SU-DHL-6 (cell line): ENCODE measurements around the gene CDC27.
A peak's percentile ranks its signal among the peaks of the same experiment; 100 is the strongest.

ENCODE experiments used
- H2AFZ ChIP-seq: fragments of 200-600 bp; sonication (generic); 2 replicates; pipeline ENCODE4 v1.6.1; 2014; ENCODE audit warnings: low read depth, mild to moderate bottlenecking, moderate library complexity, mixed read lengths, antibody characterized with exemption, low read length; ENCODE audit not compliant: severe bottlenecking
- H3F3A ChIP-seq: fragments of 200-600 bp; shearing (Covaris generic); 2 replicates; pipeline ENCODE4 v1.6.0; 2016; ENCODE audit warnings: antibody characterized with exemption, mild to moderate bottlenecking; ENCODE audit not compliant: insufficient read depth
- H3K27ac ChIP-seq: fragments of 200-600 bp; sonication (generic); 2 replicates; pipeline ENCODE4 v1.5.1; 2016; ENCODE audit warnings: low read depth, mild to moderate bottlenecking, low read length, moderate library complexity, mixed read lengths
- H3K27me3 ChIP-seq: fragments of 200-600 bp; sonication (generic), shearing (Covaris generic); 2 replicates; pipeline ENCODE4 v1.6.0; 2014; ENCODE audit warnings: mild to moderate bottlenecking, low read length
- H3K36me3 ChIP-seq: fragments of 200-600 bp; sonication (generic); 2 replicates; pipeline ENCODE4 v1.6.1; 2014; ENCODE audit warnings: mild to moderate bottlenecking, low read length, mixed read lengths
- H3K4me2 ChIP-seq: fragments of 300-600, 200-600 bp; shearing (Covaris generic), sonication (generic); 2 replicates; pipeline ENCODE4 v1.6.0; 2014; ENCODE audit warnings: low read length, low read depth, mild to moderate bottlenecking; ENCODE audit not compliant: poor library complexity, severe bottlenecking
- H3K4me3 ChIP-seq: fragments of 200-600 bp; sonication (generic); 2 replicates; pipeline ENCODE4 v1.5.1; 2014; ENCODE audit warnings: antibody characterized with exemption, low read length, mild to moderate bottlenecking, mixed read lengths; ENCODE audit not compliant: insufficient read depth, poor library complexity, severe bottlenecking
- H3K79me2 ChIP-seq: fragments of 200-600 bp; sonication (generic); 2 replicates; pipeline ENCODE4 v1.6.1; 2014; ENCODE audit warnings: mild to moderate bottlenecking, low read length, moderate library complexity; ENCODE audit not compliant: insufficient read depth
- H3K9ac ChIP-seq: fragments of 200-600 bp; sonication (generic); 2 replicates; pipeline ENCODE4 v1.7.0; 2014; ENCODE audit warnings: mild to moderate bottlenecking, low read length
- H3K9me2 ChIP-seq: fragments of 200-600 bp; sonication (generic); replicated peaks from 2 replicates; pipeline ENCODE4 v1.6.1; 2014; ENCODE audit warnings: low read length; ENCODE audit not compliant: insufficient read depth
- H3K9me3 ChIP-seq: fragments of 200-600 bp; sonication (generic); 2 replicates; pipeline ENCODE4 v1.6.1; 2014; ENCODE audit warnings: low read length, mixed read lengths; ENCODE audit not compliant: insufficient read depth
- H4K20me1 ChIP-seq: fragments of 200-600 bp; sonication (generic); 2 replicates; pipeline ENCODE4 v1.6.1; 2014; ENCODE audit warnings: low read depth, mild to moderate bottlenecking, antibody characterized with exemption, low read length, moderate library complexity, mixed read lengths
- EZH2phosphoT487 ChIP-seq: fragments of 200-600 bp; sonication (generic), shearing (Covaris generic); conservative IDR thresholded peaks from 2 replicates; pipeline ENCODE4 v1.6.1; 2018; ENCODE audit warnings: mild to moderate bottlenecking, antibody characterized with exemption, low read length, moderate library complexity, mixed read lengths
- TF ChIP-seq, protein P1 (sequence below): fragments of 200-600 bp; sonication (generic); IDR thresholded peaks from one replicate; pipeline ENCODE4 v1.5.1; 2017; ENCODE audit warnings: antibody characterized with exemption, mild to moderate bottlenecking, low read length, moderate library complexity; ENCODE audit not compliant: insufficient read depth, poor library complexity, severe bottlenecking

CDC27 gene, protein sequence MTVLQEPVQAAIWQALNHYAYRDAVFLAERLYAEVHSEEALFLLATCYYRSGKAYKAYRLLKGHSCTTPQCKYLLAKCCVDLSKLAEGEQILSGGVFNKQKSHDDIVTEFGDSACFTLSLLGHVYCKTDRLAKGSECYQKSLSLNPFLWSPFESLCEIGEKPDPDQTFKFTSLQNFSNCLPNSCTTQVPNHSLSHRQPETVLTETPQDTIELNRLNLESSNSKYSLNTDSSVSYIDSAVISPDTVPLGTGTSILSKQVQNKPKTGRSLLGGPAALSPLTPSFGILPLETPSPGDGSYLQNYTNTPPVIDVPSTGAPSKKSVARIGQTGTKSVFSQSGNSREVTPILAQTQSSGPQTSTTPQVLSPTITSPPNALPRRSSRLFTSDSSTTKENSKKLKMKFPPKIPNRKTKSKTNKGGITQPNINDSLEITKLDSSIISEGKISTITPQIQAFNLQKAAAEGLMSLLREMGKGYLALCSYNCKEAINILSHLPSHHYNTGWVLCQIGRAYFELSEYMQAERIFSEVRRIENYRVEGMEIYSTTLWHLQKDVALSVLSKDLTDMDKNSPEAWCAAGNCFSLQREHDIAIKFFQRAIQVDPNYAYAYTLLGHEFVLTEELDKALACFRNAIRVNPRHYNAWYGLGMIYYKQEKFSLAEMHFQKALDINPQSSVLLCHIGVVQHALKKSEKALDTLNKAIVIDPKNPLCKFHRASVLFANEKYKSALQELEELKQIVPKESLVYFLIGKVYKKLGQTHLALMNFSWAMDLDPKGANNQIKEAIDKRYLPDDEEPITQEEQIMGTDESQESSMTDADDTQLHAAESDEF

DNA sequence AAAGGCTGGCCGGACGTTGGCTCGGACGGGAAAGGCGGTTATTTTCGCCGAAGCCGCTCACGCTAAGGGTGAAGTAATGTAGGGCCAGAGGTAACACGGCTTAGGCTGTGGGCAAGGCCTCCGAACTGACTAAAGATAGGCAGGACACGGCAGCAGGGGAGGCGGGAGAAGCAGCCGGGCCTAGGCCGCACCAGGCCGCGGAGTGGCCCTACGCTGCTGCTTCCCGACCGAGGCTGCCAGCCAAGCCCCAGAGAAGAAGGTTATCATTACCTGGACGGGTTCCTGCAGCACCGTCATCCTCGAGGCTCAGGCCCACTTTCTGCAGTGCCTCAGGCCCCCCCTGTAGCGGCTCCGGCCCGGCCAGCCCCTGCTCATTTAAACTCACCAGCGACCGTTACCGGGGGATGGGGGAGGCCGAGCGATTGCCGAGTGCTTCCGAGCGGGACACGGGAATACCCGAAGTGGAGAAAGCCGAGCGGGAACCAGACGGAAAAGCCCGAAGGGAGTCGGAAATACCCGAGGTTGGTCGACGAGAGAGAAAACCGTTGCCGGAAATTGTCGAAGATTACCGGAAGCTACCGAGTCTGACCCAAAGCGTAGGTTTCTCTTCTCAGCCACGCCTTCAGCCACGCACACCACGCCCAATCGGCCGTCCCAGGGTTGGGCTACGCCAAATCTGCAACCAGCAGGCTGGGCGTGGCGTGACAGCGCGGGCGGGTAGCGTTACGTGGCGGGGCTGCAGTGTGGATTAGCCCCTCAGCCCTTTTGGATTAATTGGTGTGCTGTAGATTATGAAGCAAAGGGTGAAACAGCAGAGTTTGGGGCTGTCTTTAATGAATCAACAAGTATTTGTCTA lies at the start of gene CDC27:
Gene CDC27, minus strand, starts transcription at position 420 of the 856 bp plus-strand sequence. Its CDS starts 123 bp downstream, at position 297.
- Histone ChIP-seq H4K20me1 (peaks cover 21% of the 10 kb centered on the region), H3K27ac (peak within 1 kb of the TSS; percentile 73), H3K4me2 (peak within 1 kb of the TSS; percentile 98), H3K4me3 (peak within 1 kb of the TSS; percentile 91), H3K9me2 (no peaks in the 10 kb centered on the region), H2AFZ (peak within 1 kb of the TSS; percentile 93), H3K36me3 (peaks cover 4% of the 10 kb centered on the region; the same call in 1 of the 2 replicates), H3F3A (peaks cover 5% of the 10 kb centered on the region; the same call in 1 of the 2 replicates), H3K9ac (peak within 1 kb of the TSS; percentile 92), H3K79me2 (peaks cover 48% of the 10 kb centered on the region), H3K9me3 (no peaks in the 10 kb centered on the region), H3K27me3 (no peaks in the 10 kb centered on the region)
- no peak for TF ChIP-seq EZH2phosphoT487
- TF ChIP-seq, protein P1, sequence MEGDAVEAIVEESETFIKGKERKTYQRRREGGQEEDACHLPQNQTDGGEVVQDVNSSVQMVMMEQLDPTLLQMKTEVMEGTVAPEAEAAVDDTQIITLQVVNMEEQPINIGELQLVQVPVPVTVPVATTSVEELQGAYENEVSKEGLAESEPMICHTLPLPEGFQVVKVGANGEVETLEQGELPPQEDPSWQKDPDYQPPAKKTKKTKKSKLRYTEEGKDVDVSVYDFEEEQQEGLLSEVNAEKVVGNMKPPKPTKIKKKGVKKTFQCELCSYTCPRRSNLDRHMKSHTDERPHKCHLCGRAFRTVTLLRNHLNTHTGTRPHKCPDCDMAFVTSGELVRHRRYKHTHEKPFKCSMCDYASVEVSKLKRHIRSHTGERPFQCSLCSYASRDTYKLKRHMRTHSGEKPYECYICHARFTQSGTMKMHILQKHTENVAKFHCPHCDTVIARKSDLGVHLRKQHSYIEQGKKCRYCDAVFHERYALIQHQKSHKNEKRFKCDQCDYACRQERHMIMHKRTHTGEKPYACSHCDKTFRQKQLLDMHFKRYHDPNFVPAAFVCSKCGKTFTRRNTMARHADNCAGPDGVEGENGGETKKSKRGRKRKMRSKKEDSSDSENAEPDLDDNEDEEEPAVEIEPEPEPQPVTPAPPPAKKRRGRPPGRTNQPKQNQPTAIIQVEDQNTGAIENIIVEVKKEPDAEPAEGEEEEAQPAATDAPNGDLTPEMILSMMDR = no peak

DNA sequence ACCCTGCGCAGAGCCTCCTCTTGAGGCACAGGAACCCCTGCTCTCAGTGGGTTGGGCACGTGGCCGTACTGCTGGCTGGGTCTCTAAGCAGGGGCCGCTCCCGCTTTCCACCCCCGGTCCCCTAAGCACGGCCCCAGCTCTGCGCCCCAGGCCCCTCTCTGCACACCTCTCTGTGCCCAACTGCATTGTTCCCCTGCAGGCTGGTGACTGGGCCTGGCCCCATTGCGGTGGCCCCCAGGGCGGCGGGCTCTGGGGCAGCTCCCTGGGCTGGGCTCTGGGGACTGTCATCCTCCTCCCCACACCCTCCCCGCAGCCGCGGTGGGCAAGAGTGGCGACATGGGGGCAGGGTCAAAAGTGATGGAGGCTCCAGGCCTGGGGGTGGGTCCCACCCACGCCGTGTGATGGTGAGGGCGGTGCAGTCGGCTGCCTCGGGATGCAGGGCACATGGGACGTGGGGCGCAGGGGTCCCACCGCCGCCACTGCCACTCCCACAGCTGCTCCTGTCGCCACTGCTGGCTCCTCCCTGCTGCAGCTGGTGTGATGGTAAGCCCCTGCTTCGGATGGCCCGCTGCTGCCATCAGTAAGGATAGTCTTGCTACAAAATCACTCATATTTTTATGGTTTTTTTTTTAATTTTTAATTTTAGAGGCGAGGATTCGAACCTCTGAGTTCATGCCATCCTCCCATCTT lies 49.4 kb upstream of the CDC27 start:
- no peaks in the 10 kb centered on the region for H4K20me1 ChIP-seq
- H3K79me2 ChIP-seq = no peaks in the 10 kb centered on the region
- H3K36me3 ChIP-seq = no peaks in the 10 kb centered on the region
- H3K4me3 ChIP-seq = no peak overlapping the region
- H3K9me3 ChIP-seq = peaks cover 18% of the 10 kb centered on the region; the same call in 1 of the 2 replicates
- H3F3A ChIP-seq = no peaks in the 10 kb centered on the region
- H3K9me2 ChIP-seq = no peaks in the 10 kb centered on the region
- no peak overlapping the region for H3K9ac ChIP-seq
- TF ChIP-seq EZH2phosphoT487 = no peak
- TF ChIP-seq, protein P1 = no peak
- H3K27ac ChIP-seq = no peak overlapping the region
- no peaks in the 10 kb centered on the region for H3K27me3 ChIP-seq
- H2AFZ ChIP-seq = no peak overlapping the region
- no peak overlapping the region for H3K4me2 ChIP-seq

DNA sequence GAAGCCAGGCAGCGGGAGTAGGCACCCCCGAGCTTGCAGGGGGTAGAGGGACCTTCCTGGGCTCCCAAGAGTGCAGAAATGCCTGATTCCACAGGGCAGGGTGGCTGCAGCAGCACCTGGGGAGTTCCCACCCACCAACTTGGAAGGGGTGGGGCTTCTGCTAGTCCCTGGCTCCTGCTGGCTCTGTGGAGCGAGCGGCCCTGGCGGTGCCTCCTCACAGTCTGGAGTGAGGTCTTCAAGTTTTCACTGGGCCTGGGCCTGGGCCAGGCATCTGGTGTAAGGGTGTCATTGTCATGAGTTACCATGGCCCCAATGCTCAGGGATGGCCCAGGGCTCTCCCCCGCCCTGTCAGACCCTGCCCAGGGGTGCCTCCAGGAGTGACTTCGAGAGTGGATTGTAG lies 48.7 kb upstream of the CDC27 start:
- Histone ChIP-seq H3K79me2 (no peaks in the 10 kb centered on the region), H3K4me2 (no peak overlapping the region), H3K27me3 (no peaks in the 10 kb centered on the region), H3K9me2 (no peaks in the 10 kb centered on the region), H3K4me3 (no peak overlapping the region), H2AFZ (no peak overlapping the region), H3K9me3 (peaks cover 18% of the 10 kb centered on the region; the same call in 1 of the 2 replicates), H4K20me1 (no peaks in the 10 kb centered on the region), H3F3A (no peaks in the 10 kb centered on the region), H3K9ac (no peak overlapping the region), H3K27ac (no peak overlapping the region), H3K36me3 (no peaks in the 10 kb centered on the region)
- TF ChIP-seq, protein P1 = no peak
- TF ChIP-seq EZH2phosphoT487 = no peak
